Measurements from ENCODE around the gene NUBP2. TPM values are rescaled to one million over a fixed set of nuclear protein-coding genes. Genes with fewer than 3 reads are reported as not detected.

NUBP2 gene
- total and polyA plus RNA-seq, 2 donors (not counting 3 experiments of a cell fraction or from before 2014, with no cell fraction given): 55.0 to 69.6 TPM

DNA sequence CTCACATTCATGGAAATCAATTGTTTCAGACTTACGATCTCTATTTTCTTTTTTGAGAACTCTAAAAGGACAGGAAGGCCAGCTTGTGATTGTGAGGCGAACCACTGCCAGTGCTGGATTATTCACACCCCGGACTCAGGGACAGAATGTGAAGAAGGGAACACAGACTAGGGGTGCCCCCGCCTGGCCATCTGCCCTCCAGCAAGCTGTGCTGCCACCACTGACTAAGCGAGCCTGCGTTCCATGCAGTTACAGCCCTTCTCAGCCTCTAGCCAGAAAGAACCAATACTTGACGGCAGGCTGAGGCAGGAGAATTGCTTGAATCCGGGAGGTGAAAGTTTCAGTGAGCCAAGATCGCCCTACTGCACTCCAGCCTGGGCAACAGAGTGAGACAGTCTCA lies 41.1 kb downstream of the NUBP2 start:
- intact Hi-C loops (cut with micrococcal nuclease): no loop called here
- H3K27me3 ChIP-seq (ENCODE audit: control insufficient read depth in 2 of 2, insufficient read depth in 2 of 2, low read length in 2 of 2): no peaks in the 10 kb centered on the region
- peaks cover 16% of the 10 kb centered on the region for H3K79me2 ChIP-seq (ENCODE audit: control insufficient read depth, insufficient read depth, low read length)
- no TSS peak for BruUV-seq (replicated peaks)
- DNase-seq (ENCODE audit: low read depth, low spot score): peak; percentile 58
- no peaks in the 10 kb centered on the region for H3K9me1 ChIP-seq (replicated peaks; ENCODE audit: control insufficient read depth, extremely low read depth, insufficient read depth, low read length)
- H3K4me3 ChIP-seq (replicated peaks in 1 of 3; ENCODE audit: insufficient read depth in 1 of 3, low read depth in 1 of 3, low read length in 3 of 3): no peak overlapping the region
- no peak overlapping the region for H3K4me2 ChIP-seq (ENCODE audit: insufficient read depth, low read length)
- peaks cover 14% of the 10 kb centered on the region for H3K4me1 ChIP-seq (ENCODE audit: control insufficient read depth, extremely low read depth, insufficient read depth, low read length)
- CTCF ChIA-PET: interaction anchor here (0.7 to 2.5 kb wide), 9 partner anchors 10 to 537 kb away, joined by 3 to 16 read pairs (median 6); partner anchors contain the start of genes EME2, MAPK8IP3, MRPS34 and NUBP2
- dilution Hi-C loops (cut with MboI; ENCODE audit: extremely low pct_ligation_motif_present, low sequenced_read_pairs): no loop called here
- H2AFZ ChIP-seq (ENCODE audit: low read depth, low read length): no peak overlapping the region
- no peak overlapping the region for H3K9ac ChIP-seq (replicated peaks; ENCODE audit: extremely low read depth, insufficient read depth, low read length)
- POLR2A ChIA-PET: no interaction called here
- no peaks in the 10 kb centered on the region for H4K20me1 ChIP-seq (replicated peaks; ENCODE audit: control insufficient read depth, extremely low read depth, insufficient read depth, low read length)
- H3K36me3 ChIP-seq (ENCODE audit: control insufficient read depth in 2 of 2, extremely low read depth in 1 of 2, insufficient read depth in 2 of 2, low read length in 2 of 2): peaks cover 0 to 18% of the 10 kb centered on the region in 2 experiments
- no peaks in the 10 kb centered on the region for H3K9me3 ChIP-seq (replicated peaks; ENCODE audit: control insufficient read depth, insufficient read depth, low read length)
- no peak overlapping the region for H3K27ac ChIP-seq (ENCODE audit: insufficient read depth, low read depth, low read length)
- FAIRE-seq: no peak
- TF ChIP-seq, protein P1, sequence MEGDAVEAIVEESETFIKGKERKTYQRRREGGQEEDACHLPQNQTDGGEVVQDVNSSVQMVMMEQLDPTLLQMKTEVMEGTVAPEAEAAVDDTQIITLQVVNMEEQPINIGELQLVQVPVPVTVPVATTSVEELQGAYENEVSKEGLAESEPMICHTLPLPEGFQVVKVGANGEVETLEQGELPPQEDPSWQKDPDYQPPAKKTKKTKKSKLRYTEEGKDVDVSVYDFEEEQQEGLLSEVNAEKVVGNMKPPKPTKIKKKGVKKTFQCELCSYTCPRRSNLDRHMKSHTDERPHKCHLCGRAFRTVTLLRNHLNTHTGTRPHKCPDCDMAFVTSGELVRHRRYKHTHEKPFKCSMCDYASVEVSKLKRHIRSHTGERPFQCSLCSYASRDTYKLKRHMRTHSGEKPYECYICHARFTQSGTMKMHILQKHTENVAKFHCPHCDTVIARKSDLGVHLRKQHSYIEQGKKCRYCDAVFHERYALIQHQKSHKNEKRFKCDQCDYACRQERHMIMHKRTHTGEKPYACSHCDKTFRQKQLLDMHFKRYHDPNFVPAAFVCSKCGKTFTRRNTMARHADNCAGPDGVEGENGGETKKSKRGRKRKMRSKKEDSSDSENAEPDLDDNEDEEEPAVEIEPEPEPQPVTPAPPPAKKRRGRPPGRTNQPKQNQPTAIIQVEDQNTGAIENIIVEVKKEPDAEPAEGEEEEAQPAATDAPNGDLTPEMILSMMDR (IDR thresholded peaks at IDR 0.05; ENCODE audit: extremely low read depth in 1 of 2, insufficient read depth in 1 of 2, low read depth in 1 of 2, low read length in 2 of 2): peak in 1 of 2 donors; percentile 41
- TF ChIP-seq POLR2A (IDR thresholded peaks at IDR 0.05; ENCODE audit: low read depth, low read length): no peak

DNA sequence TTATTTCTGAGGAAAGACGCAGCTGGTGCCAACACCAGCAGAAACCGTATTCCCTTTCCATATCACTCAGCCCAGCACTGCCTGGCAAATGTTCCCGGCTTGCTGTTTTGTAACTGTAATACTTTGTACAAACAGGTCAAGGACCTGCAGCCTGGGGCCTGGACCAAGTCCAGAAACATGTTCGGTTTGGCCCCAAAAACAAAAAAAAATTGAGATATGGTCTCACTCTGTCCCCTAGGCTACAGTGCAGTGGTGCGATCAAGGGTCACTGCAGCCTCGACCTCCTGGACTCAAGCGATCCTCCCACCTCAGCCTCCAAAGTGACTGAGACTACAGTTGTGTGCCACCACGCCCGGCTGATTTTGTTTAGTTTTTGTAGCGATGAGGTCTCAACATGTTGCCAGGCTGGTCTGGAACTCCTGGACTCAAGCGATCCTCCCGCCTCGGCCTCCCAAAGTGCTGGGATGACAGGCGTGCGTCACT lies 42.7 kb downstream of the NUBP2 start:
- Histone ChIP-seq H3K4me2 (ENCODE audit: insufficient read depth, low read length) (peak overlapping the region; percentile 74), H3K79me2 (ENCODE audit: control insufficient read depth, insufficient read depth, low read length) (peaks cover 22% of the 10 kb centered on the region), H3K9me3 (replicated peaks; ENCODE audit: control insufficient read depth, insufficient read depth, low read length) (no peaks in the 10 kb centered on the region), H3K9me1 (replicated peaks; ENCODE audit: control insufficient read depth, extremely low read depth, insufficient read depth, low read length) (no peaks in the 10 kb centered on the region), H2AFZ (ENCODE audit: low read depth, low read length) (no peak overlapping the region), H3K4me3 (replicated peaks in 1 of 3; ENCODE audit: insufficient read depth in 1 of 3, low read depth in 1 of 3, low read length in 3 of 3) (peak overlapping the region in 2 of 3 experiments; percentile 61 to 91), H3K36me3 (ENCODE audit: control insufficient read depth in 2 of 2, extremely low read depth in 1 of 2, insufficient read depth in 2 of 2, low read length in 2 of 2) (peaks cover 0 to 12% of the 10 kb centered on the region in 2 experiments), H4K20me1 (replicated peaks; ENCODE audit: control insufficient read depth, extremely low read depth, insufficient read depth, low read length) (no peaks in the 10 kb centered on the region), H3K4me1 (ENCODE audit: control insufficient read depth, extremely low read depth, insufficient read depth, low read length) (peaks cover 20% of the 10 kb centered on the region), H3K27me3 (ENCODE audit: control insufficient read depth in 2 of 2, insufficient read depth in 2 of 2, low read length in 2 of 2) (no peaks in the 10 kb centered on the region), H3K27ac (ENCODE audit: insufficient read depth, low read depth, low read length) (no peak overlapping the region), H3K9ac (replicated peaks; ENCODE audit: extremely low read depth, insufficient read depth, low read length) (no peak overlapping the region)
- TF ChIP-seq JUN (IDR thresholded peaks at IDR 0.05; ENCODE audit: borderline replicate concordance, insufficient read depth, insufficient read length, low read depth) (no peak), EZH2 (IDR thresholded peaks at IDR 0.05; ENCODE audit: borderline replicate concordance, low read depth, low read length, severe bottlenecking) (no peak), POLR2AphosphoS5 (IDR thresholded peaks at IDR 0.05; ENCODE audit: insufficient read depth, low read depth, low read length) (no peak), GATA2 (IDR thresholded peaks at IDR 0.05; ENCODE audit: insufficient read depth, insufficient read length, low read depth, low read length) (no peak), POLR2A (IDR thresholded peaks at IDR 0.05; ENCODE audit: low read depth, low read length) (no peak), MYC (IDR thresholded peaks at IDR 0.05; ENCODE audit: low read depth, low read length) (no peak)
- TF ChIP-seq, protein P1 (IDR thresholded peaks at IDR 0.05; ENCODE audit: extremely low read depth in 1 of 2, insufficient read depth in 1 of 2, low read depth in 1 of 2, low read length in 2 of 2): no peak
- intact Hi-C loops (cut with micrococcal nuclease) (no loop called here), dilution Hi-C loops (cut with MboI; ENCODE audit: extremely low pct_ligation_motif_present, low sequenced_read_pairs) (no loop called here)
- TSS peak; percentile 14 for BruUV-seq (replicated peaks)
- POLR2A ChIA-PET: no interaction called here
- no peak for DNase-seq (ENCODE audit: low read depth, low spot score)
- CTCF ChIA-PET: interaction anchor here (2.1 to 2.5 kb wide), 2 partner anchors 12 to 43 kb away, joined by 6 to 16 read pairs; partner anchors contain the start of genes NUBP2 and SPSB3
- no peak for FAIRE-seq
